ENCODE results near the gene FOXRED2. TPM values are rescaled to one million over a fixed set of nuclear protein-coding genes. Genes with fewer than 3 reads are reported as not detected.

FOXRED2 gene
- total RNA-seq, 1 donor from 2014 or later: 4.7 TPM

GRCh38 chr22:36467946-36468345 lies 38.9 kb downstream of the FOXRED2 start:
- no peak overlapping the region for H3K9ac ChIP-seq
- TF ChIP-seq CTCF (IDR thresholded peaks at IDR 0.05): no peak
- TF ChIP-seq EZH2 (IDR thresholded peaks at IDR 0.05): no peak
- no peak for TF ChIP-seq EZH2phosphoT487 (IDR thresholded peaks at IDR 0.05)
- no peaks in the 10 kb centered on the region for H3K4me1 ChIP-seq
- H3K36me3 ChIP-seq: no peaks in the 10 kb centered on the region
- no peaks in the 10 kb centered on the region for H3K9me3 ChIP-seq (ENCODE audit: low read depth)
- no peak overlapping the region for H2AFZ ChIP-seq (replicated peaks)
- Mint-ChIP-seq H3K4me1 (no peaks in the 10 kb centered on the region), H3K36me3 (no peaks in the 10 kb centered on the region), H3K9me3 (no peaks in the 10 kb centered on the region), H3K4me3 (no peak overlapping the region), H3K27me3 (ENCODE audit: insufficient read depth, low read depth) (peaks cover 2% of the 10 kb centered on the region), H3K27ac (no peak overlapping the region)
- no peak overlapping the region for H3K27ac ChIP-seq
- no peaks in the 10 kb centered on the region for H3K27me3 ChIP-seq
- H4K20me1 ChIP-seq (ENCODE audit: low read depth): no peaks in the 10 kb centered on the region
- H3F3A ChIP-seq (ENCODE audit: low read depth): no peaks in the 10 kb centered on the region
- no peaks in the 10 kb centered on the region for H3K79me2 ChIP-seq (ENCODE audit: low read depth)
- H3K4me2 ChIP-seq: no peak overlapping the region
- no peak for DNase-seq (ENCODE audit: low spot score)
- H3K4me3 ChIP-seq: no peak overlapping the region

- Histone ChIP-seq H3K4me1 (no peaks in the 10 kb centered on the region), H3K27ac (no peak overlapping the region), H3K79me2 (ENCODE audit: low read depth) (no peaks in the 10 kb centered on the region), H3F3A (ENCODE audit: low read depth) (no peaks in the 10 kb centered on the region), H3K36me3 (no peaks in the 10 kb centered on the region), H3K9ac (no peak overlapping the region), H3K9me3 (ENCODE audit: low read depth) (no peaks in the 10 kb centered on the region), H3K27me3 (no peaks in the 10 kb centered on the region), H3K4me3 (no peak overlapping the region), H2AFZ (replicated peaks) (no peak overlapping the region), H3K4me2 (no peak overlapping the region), H4K20me1 (ENCODE audit: low read depth) (no peaks in the 10 kb centered on the region)
- Mint-ChIP-seq H3K27me3 (ENCODE audit: insufficient read depth, low read depth) (peaks cover 2% of the 10 kb centered on the region), H3K4me3 (no peak overlapping the region), H3K9me3 (no peaks in the 10 kb centered on the region), H3K27ac (peak overlapping the region; percentile 79), H3K4me1 (peaks cover 3% of the 10 kb centered on the region), H3K36me3 (no peaks in the 10 kb centered on the region)
- TF ChIP-seq CTCF (IDR thresholded peaks at IDR 0.05) (no peak), EZH2phosphoT487 (IDR thresholded peaks at IDR 0.05) (no peak), EZH2 (IDR thresholded peaks at IDR 0.05) (no peak)
- no peak for DNase-seq (ENCODE audit: low spot score)
Observed at GRCh38 chr22:36467042-36467810, 39.6 kb downstream of the FOXRED2 start.

- no peaks in the 10 kb centered on the region for H3K4me1 ChIP-seq
- no peaks in the 10 kb centered on the region for H3F3A ChIP-seq (ENCODE audit: low read depth)
- no peak overlapping the region for H3K27ac ChIP-seq
- peaks cover 7% of the 10 kb centered on the region for H3K4me1 Mint-ChIP-seq
- H3K27ac Mint-ChIP-seq: no peak overlapping the region
- no peak overlapping the region for H3K4me3 ChIP-seq
- no peaks in the 10 kb centered on the region for H3K27me3 ChIP-seq
- no peak overlapping the region for H2AFZ ChIP-seq (replicated peaks)
- no peaks in the 10 kb centered on the region for H3K9me3 Mint-ChIP-seq
- no peaks in the 10 kb centered on the region for H3K36me3 ChIP-seq
- H3K4me2 ChIP-seq: no peak overlapping the region
- H3K36me3 Mint-ChIP-seq: no peaks in the 10 kb centered on the region
- TF ChIP-seq EZH2 (IDR thresholded peaks at IDR 0.05): no peak
- TF ChIP-seq EZH2phosphoT487 (IDR thresholded peaks at IDR 0.05): no peak
- no peak for TF ChIP-seq CTCF (IDR thresholded peaks at IDR 0.05)
- H3K4me3 Mint-ChIP-seq: no peak overlapping the region
- H3K9me3 ChIP-seq (ENCODE audit: low read depth): no peaks in the 10 kb centered on the region
- peaks cover 2% of the 10 kb centered on the region for H3K27me3 Mint-ChIP-seq (ENCODE audit: insufficient read depth, low read depth)
- no peak overlapping the region for H3K9ac ChIP-seq
- DNase-seq (ENCODE audit: low spot score): no peak
- H4K20me1 ChIP-seq (ENCODE audit: low read depth): no peaks in the 10 kb centered on the region
- H3K79me2 ChIP-seq (ENCODE audit: low read depth): no peaks in the 10 kb centered on the region
Observed at GRCh38 chr22:36466258-36466657, 40.6 kb downstream of the FOXRED2 start.

All from neural progenitor cell (in vitro differentiated cells).